ENCODE measurements around the gene DDI1. TPM values are rescaled to one million over a fixed set of nuclear protein-coding genes. Genes with fewer than 3 reads are reported as not detected.

Gene DDI1
- total and polyA plus RNA-seq, 2 experiments from 2014 or later: 0.13 TPM; not detected in 1

- Histone ChIP-seq H3K36me3 (ENCODE audit: insufficient read depth) (no peaks in the 10 kb centered on the region), H3F3A (replicated peaks; ENCODE audit: low read depth) (no peaks in the 10 kb centered on the region), H3K9me2 (ENCODE audit: insufficient read depth) (no peaks in the 10 kb centered on the region), H2AFZ (no peak overlapping the region), H3K27me3 (ENCODE audit: insufficient read depth) (no peaks in the 10 kb centered on the region), H3K4me3 (no peak overlapping the region), H3K27ac (ENCODE audit: low read depth) (no peak overlapping the region), H3K79me2 (replicated peaks; ENCODE audit: insufficient read depth) (no peaks in the 10 kb centered on the region), H3K4me1 (ENCODE audit: insufficient read depth) (peaks cover 11% of the 10 kb centered on the region; the same call in 1 of the 2 replicates), H4K20me1 (replicated peaks; ENCODE audit: insufficient read depth) (no peaks in the 10 kb centered on the region), H3K4me2 (no peak overlapping the region)
- Mint-ChIP-seq H3K9me3 (no peaks in the 10 kb centered on the region), H3K4me1 (peaks cover 15% of the 10 kb centered on the region; the same call in 2 of the 3 replicates), H3K36me3 (ENCODE audit: low read depth) (no peaks in the 10 kb centered on the region), H3K27ac (no peak overlapping the region), H3K27me3 (ENCODE audit: insufficient read depth, low read depth, poor library complexity) (no peaks in the 10 kb centered on the region), H3K4me3 (no peak overlapping the region)
- no peak for ATAC-seq
- no peak for DNase-seq (ENCODE audit: low spot score)
- TF ChIP-seq EZH2 (IDR thresholded peaks at IDR 0.05; ENCODE audit: low read depth, unreplicated experiment) (no peak), POLR2AphosphoS5 (IDR thresholded peaks at IDR 0.05; ENCODE audit: low read depth) (no peak), STAT1 (IDR thresholded peaks at IDR 0.05; ENCODE audit: unreplicated experiment) (no peak), ZNF331 (CRISPR knock-in tag; IDR thresholded peaks at IDR 0.05; ENCODE audit: low read depth) (no peak), REST (IDR thresholded peaks at IDR 0.05; ENCODE audit: unreplicated experiment) (no peak), ZNF114 (CRISPR knock-in tag; IDR thresholded peaks at IDR 0.05) (no peak)
These were observed 17.5 kb downstream of the DDI1 start for GRCh38 chr11:104053743-104054478.

DNA sequence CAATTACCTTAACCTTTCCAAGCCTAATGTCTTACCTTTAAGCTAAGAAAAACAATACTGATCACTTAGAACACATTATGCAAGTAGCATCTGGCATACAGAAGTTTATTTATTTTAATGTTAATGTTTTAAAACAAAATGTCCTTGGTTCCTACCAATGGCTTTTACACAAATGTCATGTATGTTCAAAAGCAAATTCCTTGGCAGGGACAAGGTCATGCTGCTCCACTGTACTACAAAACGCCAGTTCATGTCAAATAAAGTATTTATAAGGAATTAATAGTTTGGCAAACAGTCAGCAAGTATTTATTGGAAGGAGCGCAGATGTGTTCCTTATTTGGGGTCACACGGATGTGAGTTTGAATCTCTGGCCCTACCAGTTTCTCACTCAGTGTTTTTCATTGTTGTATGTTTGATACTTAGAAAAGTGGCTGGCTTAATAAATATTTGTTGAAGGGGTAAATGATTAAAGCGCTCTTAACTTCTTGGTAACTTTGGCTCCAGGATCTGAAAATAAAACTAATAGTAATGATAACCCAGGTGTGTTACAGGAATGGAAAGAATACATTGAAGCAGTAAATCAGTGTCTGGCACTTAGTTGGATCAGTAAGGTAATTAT, 18.6 kb downstream of the DDI1 start:
- no peak overlapping the region for H3K27ac ChIP-seq (ENCODE audit: low read depth)
- no peak for ATAC-seq
- H4K20me1 ChIP-seq (replicated peaks; ENCODE audit: insufficient read depth): no peaks in the 10 kb centered on the region
- H3K4me3 Mint-ChIP-seq: no peak overlapping the region
- no peak for DNase-seq (ENCODE audit: low spot score)
- no peaks in the 10 kb centered on the region for H3F3A ChIP-seq (replicated peaks; ENCODE audit: low read depth)
- peaks cover 22% of the 10 kb centered on the region for H3K4me1 Mint-ChIP-seq
- H3K36me3 ChIP-seq (ENCODE audit: insufficient read depth): no peaks in the 10 kb centered on the region
- no peaks in the 10 kb centered on the region for H3K9me3 Mint-ChIP-seq
- H3K27ac Mint-ChIP-seq: no peak overlapping the region; the same call in 1 of the 2 replicates
- H2AFZ ChIP-seq: no peak overlapping the region
- no peaks in the 10 kb centered on the region for H3K36me3 Mint-ChIP-seq (ENCODE audit: low read depth)
- no peaks in the 10 kb centered on the region for H3K27me3 ChIP-seq (ENCODE audit: insufficient read depth)
- no peaks in the 10 kb centered on the region for H3K9me2 ChIP-seq (ENCODE audit: insufficient read depth)
- H3K4me2 ChIP-seq: no peak overlapping the region
- H3K4me3 ChIP-seq: no peak overlapping the region
- H3K27me3 Mint-ChIP-seq (ENCODE audit: insufficient read depth, low read depth, poor library complexity): no peaks in the 10 kb centered on the region
- no peaks in the 10 kb centered on the region for H3K79me2 ChIP-seq (replicated peaks; ENCODE audit: insufficient read depth)
- H3K4me1 ChIP-seq (ENCODE audit: insufficient read depth): peaks cover 16% of the 10 kb centered on the region
- TF ChIP-seq, protein P1, sequence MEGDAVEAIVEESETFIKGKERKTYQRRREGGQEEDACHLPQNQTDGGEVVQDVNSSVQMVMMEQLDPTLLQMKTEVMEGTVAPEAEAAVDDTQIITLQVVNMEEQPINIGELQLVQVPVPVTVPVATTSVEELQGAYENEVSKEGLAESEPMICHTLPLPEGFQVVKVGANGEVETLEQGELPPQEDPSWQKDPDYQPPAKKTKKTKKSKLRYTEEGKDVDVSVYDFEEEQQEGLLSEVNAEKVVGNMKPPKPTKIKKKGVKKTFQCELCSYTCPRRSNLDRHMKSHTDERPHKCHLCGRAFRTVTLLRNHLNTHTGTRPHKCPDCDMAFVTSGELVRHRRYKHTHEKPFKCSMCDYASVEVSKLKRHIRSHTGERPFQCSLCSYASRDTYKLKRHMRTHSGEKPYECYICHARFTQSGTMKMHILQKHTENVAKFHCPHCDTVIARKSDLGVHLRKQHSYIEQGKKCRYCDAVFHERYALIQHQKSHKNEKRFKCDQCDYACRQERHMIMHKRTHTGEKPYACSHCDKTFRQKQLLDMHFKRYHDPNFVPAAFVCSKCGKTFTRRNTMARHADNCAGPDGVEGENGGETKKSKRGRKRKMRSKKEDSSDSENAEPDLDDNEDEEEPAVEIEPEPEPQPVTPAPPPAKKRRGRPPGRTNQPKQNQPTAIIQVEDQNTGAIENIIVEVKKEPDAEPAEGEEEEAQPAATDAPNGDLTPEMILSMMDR (conservative IDR thresholded peaks at IDR 0.05; ENCODE audit: low read depth in 2 of 2): no peak
- TF ChIP-seq, protein P2, sequence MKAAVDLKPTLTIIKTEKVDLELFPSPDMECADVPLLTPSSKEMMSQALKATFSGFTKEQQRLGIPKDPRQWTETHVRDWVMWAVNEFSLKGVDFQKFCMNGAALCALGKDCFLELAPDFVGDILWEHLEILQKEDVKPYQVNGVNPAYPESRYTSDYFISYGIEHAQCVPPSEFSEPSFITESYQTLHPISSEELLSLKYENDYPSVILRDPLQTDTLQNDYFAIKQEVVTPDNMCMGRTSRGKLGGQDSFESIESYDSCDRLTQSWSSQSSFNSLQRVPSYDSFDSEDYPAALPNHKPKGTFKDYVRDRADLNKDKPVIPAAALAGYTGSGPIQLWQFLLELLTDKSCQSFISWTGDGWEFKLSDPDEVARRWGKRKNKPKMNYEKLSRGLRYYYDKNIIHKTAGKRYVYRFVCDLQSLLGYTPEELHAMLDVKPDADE (IDR thresholded peaks at IDR 0.05): no peak
- TF ChIP-seq STAT1 (IDR thresholded peaks at IDR 0.05; ENCODE audit: unreplicated experiment): no peak
- no peak for TF ChIP-seq NANOG (IDR thresholded peaks at IDR 0.05; ENCODE audit: borderline replicate concordance)
- no peak for TF ChIP-seq ZNF114 (CRISPR knock-in tag; IDR thresholded peaks at IDR 0.05)

Data from GM23338 (cell line).